Measurements from ENCODE around the gene POTEH. TPM values are rescaled to one million over a fixed set of nuclear protein-coding genes. Genes with fewer than 3 reads are reported as not detected.
"Not testable (repeated sequence)": the region's sequence is repeated elsewhere in the genome, so short reads cannot be mapped to it uniquely, and the experiment has no call there.

The POTEH gene
- polyA plus RNA-seq (2013, experiment 1 of 2; ENCODE audit: insufficient read length): not detected
- not detected for polyA plus RNA-seq (2013, experiment 2 of 2; ENCODE audit: insufficient read length)

DNA sequence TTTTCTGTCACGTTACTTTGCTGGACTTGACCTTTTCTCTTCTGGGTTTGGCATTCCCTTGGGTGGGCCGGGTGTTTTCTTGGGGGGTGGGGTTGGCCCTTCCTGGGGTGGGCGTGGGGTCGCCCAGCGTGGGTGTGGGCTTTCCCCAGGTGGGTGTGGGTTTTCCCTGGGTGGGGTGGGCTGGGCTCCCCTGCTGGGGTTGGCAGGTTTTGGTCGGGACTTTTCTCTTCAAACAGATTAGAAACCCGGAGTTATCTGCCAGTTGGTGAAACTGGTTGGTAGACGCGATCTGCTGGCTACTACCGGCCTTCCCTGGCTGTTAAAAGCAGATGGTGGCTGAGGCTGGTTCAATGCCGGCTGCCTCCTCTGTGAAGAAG, at the start of gene POTEH:
Gene POTEH, plus strand, starts transcription at position 278 of the 377 bp plus-strand sequence. Its CDS starts 52 bp downstream, at position 330.
- DNase-seq: not testable (repeated sequence)

DNA sequence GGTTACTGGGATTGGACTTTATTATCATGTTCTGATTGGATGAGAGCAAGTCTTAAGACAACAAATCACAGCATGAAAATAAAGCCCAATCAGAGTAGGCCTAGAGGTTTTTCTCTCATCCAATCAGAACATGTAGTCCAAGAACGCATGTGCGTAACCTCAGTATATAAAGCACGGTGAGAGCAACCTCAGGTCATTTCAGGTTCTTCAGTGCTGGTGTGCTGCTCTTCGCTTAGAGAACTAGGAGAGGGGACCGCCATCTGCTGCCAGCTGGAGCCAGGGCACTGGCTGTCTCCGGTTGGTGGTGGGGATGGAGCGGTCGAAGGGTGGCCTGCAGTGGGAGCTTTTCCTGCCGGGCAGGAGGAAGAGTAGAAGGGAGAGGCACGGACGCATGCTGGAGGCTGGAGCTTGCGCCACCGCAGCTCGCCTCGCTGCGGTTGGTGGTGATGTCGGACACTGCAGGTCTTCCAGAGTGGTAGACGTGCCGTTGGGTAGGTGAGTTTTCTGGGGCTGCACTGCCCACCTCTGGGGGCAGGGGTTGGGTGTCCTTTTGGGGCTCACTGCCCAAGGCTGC, 47.5 kb upstream of the POTEH start:
- not testable (repeated sequence) for DNase-seq

DNA sequence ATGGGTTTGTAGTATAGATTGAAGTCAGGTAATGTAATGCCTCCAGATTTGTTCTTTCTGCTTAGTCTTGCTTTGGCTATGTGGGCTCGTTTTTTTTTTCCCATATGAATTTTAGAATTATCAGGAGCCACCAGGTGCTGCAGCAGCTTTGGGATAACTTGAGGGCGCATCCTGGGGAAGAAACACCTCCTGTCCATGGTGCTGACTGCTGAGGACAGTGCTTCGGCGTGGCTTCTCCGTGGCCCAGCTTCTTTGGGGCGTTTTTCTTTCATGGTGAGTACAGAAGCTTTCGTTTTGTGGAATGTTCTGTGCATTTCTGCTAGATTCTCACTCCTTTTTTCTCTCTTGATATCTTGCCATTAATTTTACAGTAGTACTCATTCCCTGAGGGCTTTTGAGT, 37.9 kb upstream of the POTEH start:
- DNase-seq: not testable (repeated sequence)

DNA sequence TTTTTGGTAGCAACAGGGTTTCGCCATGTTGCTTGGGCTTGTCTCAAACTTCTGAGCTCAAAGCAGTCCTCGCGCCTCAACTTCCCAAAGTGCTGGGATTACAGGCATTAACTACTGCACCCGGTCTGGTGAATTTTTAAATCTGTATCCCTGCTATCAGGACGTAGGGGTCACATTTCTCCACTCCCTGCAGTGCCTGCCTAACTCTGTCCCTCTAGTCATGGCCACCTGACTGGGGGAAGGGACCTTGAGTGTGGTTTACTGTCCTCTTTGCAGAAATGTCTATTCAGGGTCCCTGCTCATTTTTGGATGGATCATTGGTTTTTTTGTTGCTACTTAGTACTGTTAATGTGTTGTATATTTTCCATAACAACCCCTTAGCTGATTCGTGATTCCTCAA, 37.1 kb upstream of the POTEH start:
- DNase-seq: not testable (repeated sequence)

DNA sequence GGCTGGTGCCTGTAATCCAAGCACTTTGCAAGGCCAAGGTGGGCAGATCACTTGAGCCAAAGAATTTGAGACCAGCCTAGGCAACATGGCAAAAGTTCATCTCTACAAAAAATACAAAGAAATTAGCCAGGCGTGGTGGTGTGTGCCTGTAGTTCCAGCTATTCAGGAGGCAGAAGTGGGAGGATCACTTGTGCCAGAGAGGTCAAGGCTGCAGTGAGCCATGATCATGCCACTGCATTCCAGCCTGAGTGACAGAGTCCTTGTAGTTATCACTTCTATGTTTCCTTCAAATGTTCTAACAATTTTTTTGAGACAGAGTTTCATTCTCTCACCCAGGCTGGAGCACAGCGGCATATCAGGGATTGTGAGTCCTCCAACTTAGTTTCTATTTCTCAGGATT, 36.6 kb upstream of the POTEH start:
- not testable (repeated sequence) for DNase-seq

DNA sequence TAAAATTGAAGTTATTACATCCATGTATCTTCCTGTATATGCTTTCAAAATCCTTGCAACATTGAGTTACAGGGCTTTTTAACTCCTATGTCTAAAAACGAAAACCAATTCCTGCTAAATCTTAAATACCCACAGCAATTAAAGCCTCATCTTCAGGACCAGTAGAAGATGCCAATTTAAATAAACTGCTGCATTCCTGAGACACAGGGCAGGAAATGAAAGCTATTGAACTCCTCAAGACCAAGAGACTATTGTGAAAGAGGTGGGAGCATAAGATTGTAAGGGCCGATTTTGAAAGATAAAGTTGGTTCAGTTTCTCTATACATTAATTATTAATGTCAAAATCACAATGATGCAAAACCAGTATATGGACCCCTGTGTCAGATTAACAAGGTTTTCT, 28.7 kb upstream of the POTEH start:
- DNase-seq: not testable (repeated sequence)

DNA sequence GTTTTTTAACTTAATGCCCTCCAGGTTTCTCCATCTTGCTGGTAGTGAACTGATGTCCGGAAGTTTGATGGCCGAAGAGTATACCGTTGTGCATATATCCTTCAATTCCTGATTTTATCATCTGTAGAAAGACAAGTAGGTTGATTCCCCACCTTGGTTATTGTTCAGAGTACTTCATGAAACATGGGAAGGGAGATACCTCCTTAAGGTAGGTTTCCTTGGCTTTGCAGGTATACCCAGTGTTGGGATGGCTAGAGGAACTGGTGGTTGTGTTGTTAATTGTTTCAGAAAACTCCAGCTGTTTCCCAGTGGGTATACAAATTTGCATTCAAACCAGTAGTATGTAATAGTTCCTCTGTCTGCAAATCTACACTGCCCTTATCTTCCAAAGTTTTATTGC, 25.1 kb upstream of the POTEH start:
- not testable (repeated sequence) for DNase-seq

DNA sequence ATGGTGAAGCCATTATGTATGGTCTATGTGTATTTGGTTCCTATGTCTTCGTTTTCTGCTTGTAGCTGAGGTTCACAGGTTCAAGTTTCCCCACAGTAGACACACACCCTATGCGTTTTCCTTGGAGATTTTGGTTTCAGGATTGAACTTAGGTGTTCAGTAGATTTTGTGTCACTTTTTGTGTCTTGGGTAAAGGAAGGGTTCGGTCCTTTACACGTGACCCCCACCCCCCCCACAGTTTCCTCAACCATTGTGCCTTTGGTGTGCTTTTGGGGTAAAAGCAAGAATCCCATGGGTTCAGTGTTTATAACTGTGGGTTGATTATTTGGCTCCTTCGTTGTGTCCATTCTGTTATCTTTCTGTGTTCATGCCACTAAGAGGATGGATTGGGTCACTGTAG, 24.3 kb upstream of the POTEH start:
- DNase-seq: not testable (repeated sequence)

DNA sequence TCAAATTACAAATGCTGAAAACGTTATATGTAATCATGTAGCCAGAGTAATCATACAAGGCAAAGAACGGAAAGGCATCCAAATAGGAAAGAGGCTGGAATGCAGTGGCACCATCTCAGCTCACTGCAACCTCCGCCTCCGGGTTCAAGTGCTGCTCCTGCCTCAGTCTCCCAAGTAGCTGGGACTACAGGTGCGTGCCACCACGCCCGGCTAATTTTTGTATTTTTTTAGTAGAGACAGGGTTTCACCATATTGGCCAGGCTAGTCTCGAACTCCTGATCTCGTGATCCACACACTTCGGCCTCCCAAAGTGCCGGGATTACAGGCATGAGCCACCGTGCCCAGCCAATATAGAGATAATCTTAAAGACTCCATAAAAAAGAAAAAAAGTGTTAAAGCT, 20.4 kb upstream of the POTEH start:
- not testable (repeated sequence) for DNase-seq

DNA sequence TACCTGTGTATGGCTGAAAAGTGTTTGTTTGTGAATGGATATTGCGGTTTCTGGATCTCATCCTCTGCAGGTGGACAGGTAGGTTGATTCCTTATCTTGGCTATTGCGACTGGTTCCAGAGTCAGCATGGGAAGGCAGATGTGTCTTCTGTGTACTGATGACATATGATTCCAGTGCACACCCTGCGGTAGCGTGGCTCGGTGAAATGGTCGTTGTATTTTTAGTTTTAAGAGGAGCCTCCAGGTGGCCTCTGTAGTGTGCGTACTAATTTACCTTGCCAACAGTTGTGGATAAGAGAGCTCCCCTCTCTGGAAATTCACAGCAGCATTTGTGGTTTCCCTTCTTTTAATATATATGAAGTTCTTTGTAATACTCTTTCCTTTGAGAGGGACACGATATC, 10.1 kb upstream of the POTEH start:
- DNase-seq: not testable (repeated sequence)

DNA sequence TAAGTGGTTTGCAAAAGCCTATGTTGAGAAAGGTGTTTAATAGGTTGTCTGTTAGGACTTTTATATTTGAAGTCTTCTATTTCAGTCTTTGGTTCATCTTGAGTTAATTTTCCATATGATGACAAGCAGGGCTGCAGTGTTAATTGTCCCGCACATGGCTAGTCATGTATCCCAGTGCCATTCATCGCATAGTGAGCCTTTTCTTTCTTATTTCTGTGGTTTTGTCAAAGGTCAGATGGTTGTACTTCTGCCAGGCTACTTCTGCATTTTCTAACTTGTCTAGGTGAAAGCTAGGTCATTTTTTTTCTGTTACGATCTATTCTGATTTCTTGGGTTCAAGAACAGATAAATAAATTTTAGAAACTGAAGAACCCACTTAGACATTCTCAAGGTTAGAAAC, 5.7 kb upstream of the POTEH start:
- DNase-seq: not testable (repeated sequence)

DNA sequence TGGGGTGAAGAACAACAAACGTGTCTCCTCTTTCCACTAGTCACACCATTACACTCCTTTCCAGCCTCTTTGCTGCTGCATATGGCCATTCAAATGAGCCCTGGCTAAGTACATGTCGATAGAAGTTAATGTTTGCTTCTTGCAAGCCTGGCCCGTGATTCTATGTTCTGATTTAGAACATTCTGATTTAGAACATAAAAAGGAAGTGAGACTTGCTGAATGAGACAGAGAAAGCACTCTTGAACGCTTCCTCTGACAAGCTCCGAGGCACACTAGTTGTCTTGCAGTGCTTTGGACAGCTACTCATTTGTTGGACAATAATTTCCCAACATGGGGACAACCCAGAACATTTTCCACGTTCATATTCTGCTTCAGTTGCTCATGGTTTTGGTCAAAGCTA, 5.1 kb upstream of the POTEH start:
- DNase-seq: not testable (repeated sequence)

DNA sequence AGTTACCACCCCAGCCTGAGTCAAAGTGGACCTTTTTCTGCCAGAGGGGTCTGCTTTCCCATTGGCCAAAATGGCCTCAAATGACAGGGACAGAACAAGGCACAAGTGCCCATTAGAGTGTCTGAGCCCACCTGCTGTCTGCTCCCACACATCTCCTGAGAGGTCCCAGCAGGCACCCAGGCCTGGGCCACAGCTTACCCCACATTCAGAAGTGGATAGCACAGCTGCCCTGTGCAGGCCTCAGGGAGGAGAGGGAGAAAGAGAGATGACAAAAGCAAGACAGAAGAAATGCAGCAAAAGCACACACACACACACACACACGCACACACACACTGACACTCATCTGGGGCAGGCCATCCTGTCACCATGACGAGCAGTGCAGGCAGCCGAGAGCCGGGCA, 4.2 kb upstream of the POTEH start:
- not testable (repeated sequence) for DNase-seq

DNA sequence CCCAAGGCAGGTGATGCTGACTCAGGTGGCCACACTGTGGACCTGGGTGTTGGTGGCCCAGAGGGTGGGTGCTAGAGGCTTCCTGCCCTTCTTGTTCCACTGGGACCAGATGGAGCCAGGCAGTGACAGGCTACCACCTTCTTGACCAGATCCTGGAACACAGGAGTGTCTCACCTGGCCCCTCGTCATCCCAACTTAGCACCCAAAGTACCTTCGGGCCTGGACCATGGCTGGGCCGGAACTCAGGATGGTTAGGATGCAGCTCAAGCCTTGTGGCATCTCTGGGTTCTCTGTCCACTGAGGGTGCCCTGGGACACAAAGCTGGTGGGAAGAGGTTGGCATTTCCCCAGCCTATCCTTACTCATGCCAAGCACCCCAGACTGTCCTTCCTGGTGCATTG, 2.7 kb upstream of the POTEH start:
- DNase-seq: not testable (repeated sequence)

DNA sequence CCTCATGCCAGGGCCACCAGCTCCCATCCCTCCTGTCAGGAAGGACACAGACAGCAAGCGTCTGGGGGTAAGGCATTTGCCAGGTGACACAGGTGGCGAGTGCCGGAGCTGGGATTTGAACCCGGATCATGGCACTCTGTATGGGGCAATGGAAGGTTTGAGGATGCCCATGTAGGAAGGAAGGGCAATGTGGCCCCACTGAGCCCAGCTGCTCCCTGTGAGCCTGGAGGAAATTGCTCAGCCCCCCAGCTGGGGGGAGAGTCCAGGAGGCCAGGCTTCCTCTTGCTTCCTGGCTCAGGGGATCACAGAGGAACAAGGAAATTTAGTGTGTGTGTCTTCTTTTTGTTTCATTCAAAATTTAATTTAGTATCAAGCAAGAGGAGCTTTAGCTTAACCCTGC, 2.1 kb upstream of the POTEH start:
- DNase-seq: not testable (repeated sequence)

DNA sequence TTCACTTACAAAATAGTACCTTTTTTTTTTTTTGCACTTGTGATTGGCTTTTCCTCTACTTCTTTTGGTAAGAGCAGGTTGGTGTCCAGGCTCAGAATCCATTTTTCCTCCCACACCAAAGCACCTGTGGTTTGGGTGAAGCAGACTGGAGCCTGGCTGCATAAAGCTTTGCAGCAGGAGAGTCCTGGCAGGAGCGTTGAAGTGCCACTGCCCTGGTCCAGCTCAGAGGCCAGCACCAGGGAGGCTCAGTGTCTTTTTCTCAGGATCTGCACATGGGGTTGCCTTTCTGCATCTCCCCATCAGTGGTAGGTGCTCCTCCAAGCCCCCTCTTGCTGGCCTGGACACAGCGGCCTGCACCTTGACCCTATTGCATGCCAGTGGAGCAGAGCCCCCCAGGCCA, 1.7 kb upstream of the POTEH start:
- not testable (repeated sequence) for DNase-seq

DNA sequence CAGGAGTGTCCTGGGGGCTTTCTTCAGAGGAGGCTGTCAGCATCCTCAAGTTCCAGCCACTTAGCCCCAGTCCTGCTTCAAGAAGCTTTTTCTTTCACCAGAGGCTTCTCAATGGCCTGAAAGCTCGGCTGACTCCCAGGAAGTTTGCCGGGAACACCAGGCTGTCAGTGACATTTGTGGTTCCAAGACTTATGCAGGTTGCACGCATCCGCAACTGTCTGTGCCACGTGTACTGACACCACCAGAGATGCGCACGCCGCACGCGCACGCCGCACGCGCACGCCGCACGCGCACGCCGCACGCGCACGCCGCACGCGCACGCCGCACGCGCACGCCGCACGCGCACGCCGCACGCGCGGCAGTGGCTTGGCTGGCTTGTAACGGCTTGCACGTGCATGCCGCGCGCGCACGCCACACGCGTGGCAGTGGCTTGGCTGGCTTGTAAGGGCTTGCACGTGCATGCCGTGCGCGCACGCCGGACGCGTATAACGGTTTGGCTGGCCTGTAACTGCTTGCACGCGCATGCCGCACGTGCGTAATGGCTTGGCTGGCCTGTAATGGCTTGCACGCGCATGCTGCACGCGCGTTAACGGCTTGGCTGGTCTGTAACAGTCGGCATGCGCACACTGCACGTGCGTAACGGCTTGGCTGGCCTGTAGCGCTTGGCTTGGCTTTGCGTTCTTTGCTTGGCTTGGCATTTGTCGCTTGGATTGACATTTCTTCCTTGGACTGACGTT, 646 bp upstream of the POTEH start:
- DNase-seq: not testable (repeated sequence)

DNA sequence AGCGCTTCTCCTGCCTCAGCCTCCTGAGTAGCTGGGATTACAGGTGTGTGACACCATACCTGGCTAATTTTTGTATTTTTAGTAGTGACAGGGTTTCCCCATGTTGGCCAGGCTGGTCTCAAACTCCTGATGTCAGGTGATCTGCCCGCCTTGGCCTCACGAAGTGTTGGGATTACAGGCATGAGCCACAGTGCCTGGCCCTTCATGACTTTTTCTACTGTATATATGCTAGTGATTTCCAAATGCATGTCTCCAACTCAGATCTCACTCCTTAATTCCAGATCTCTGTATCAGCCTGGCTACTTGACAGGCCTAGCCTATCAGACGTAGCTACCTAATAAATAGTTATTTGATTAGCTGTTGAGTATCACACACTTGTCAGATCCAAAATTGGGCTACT, 23.8 kb downstream of the POTEH start:
- DNase-seq: not testable (repeated sequence)

DNA sequence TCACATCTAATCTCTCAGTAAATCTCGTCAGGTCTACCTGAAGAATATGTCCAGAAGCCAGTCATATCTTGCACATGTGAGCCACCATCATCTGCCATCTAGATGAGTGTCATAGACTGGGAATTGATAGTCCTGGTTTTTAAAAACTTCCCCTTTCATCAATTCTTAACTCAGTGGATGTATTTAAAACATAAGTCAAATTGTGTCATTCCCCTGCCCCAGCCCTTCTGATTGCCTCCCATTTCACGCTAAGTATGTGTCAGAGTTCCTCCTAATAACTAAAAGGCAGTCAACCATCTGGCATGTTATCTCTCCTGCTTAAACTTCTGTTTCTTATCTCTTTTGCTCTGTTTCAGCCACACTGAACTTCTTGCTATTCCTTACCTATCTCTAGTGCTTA, 24.3 kb downstream of the POTEH start:
- not testable (repeated sequence) for DNase-seq

DNA sequence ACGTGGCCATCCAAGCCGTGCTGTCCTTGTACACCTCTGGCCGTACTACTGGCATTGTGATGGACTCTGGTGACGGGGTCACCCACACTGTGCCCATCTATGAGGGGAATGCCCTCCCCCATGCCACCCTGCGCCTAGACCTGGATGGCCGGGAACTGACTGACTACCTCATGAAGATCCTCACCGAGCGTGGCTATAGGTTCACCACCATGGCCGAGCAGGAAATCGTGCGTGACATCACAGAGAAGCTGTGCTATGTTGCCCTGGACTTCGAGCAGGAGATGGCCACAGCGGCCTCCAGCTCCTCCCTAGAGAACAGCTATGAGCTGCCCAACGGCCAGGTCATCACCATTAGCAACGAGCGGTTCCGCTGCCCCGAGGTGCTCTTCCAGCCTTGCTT, 32.1 kb downstream of the POTEH start:
- DNase-seq: not testable (repeated sequence)

DNA sequence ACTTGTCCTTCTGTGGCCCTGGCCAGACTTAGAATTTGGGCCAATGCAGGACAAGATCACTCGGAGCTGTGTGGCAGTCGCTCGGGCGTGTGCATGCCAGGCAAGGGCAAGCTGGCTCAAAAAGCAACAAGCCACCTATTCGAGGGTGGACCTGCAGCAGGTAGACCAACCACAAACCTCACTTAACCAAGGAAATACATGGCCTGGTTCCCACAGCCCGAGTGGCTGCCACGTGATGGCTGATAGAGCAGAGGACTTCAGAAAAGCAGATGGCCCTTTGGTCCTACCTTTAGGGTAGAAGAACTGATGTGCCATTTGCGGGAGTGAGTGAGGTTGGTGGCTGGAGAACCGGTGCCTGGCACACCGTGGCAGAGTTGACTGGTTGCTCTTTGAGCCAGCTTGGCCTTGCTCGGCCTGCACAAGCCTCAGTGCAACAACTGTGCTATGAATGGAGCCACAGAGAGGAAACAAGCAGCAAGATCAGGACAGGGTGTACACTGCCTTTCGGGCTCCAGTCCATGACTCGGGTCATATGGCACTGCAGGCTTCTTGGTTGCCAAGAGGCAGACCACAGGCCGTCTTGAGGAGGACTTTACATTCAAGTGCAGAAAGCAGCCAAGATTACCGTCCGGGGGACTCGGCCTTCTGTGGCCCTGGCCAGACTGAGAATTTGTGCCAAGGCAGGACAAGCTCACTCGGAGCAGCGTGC, 39.5 kb downstream of the POTEH start:
- DNase-seq: not testable (repeated sequence)

DNA sequence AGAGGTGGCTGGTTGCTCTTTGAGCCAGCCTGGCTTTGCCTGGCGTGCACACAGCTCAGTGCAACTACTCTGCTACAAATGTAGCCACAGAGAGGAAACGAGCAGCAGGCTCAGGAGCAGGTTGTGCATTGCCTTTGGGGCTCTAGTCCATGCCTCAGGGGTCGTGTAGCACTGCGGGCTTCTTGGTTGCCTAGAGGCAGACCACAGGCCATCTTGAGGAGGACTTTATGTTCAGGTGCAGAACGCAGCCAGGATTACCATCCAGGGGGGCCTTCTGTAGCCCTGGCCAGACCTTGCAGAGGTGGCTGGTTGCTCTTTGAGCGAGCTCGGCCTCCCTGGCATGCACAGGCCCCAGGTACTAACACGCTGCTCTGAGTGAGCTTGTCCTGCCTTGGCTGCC, 41.2 kb downstream of the POTEH start:
- not testable (repeated sequence) for DNase-seq

DNA sequence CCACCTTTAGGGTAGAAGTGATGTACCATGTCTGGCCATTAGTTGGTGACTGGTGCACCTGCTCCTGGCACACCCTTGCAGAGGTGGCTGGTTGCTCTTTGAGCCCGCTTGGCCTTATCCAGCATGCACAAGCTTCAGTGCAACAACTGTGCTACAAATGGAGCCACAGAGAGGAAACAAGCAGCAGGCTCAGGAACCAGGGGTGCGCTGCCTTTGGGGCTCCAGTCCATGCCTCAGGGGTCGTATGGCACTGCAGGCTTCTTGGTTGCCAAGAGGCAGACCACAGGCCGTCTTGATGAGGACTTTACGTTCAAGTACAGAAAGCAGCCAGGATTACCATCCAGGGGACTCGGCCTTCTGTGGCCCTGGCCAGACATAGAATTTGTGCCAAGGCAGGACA, 44.6 kb downstream of the POTEH start:
- not testable (repeated sequence) for DNase-seq
